Measurements from ENCODE around the gene CHEK2.

The CHEK2 gene

DNA sequence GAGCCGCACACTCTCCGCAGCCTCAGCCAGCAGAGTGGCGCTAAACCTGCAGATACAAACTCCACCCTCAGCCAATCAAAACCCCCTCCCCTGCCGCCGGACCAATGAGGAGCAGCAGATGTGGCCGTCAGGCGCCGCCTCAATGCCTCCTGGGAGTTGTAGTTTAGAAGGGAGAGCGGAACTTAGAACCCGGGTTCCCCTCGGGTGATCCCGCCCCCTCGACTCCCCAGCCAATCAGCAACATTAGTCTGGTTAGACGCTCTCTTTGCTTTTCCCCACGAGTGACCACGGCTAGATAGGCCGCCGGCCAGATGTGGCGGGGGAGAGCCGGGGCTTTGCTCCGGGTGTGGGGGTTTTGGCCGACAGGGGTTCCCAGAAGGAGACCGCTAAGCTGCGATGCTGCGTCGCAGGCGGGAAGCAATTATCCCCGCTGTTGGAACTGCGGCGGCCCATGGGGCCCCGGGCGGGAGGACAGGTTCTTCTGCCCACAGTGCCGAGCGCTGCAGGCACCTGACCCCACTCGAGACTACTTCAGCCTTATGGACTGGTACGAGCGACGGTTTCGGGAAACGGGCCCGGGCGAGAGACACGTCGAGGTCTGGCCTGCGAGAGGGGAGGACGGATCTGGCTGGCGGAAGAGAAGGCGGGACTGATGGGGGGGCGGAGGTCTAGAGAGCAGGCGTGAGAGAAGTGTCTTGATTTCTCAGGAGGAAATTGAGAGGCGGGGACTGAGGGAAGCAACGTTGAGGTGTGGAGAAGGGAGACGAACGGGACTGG is at the start of gene CHEK2, which contains the start of gene HSCB:
CHEK2 (minus strand) TSS at position 36 of the 777 bp plus-strand sequence. CDS start 7,099 bp downstream, outside the sequence.
HSCB (plus strand) TSS at position 255 of the 777 bp plus-strand sequence; CDS start at position 312, 57 bp downstream.
- H3K9ac ChIP-seq = peak within 1 kb of the TSS; percentile 86
- no peak for TF ChIP-seq Cebpa-rat (IDR thresholded peaks at IDR 0.05)
- no peaks in the 10 kb centered on the region for H3K9me3 ChIP-seq
- peak within 1 kb of the TSS; percentile 81 for H3K27ac ChIP-seq
- peaks cover 58% of the 10 kb centered on the region for H3K36me3 ChIP-seq
- peaks cover 34% of the 10 kb centered on the region for H3K4me1 ChIP-seq
- H3K4me3 ChIP-seq = peak within 1 kb of the TSS; percentile 93
- H3K4me2 ChIP-seq = peak within 1 kb of the TSS; percentile 93
- no peaks in the 10 kb centered on the region for H3K27me3 ChIP-seq
- H4K20me1 ChIP-seq = peaks cover 14% of the 10 kb centered on the region; the same call in 1 of the 2 replicates

GRCh38 chr22:28791124-28791523 is 49.5 kb upstream of the CHEK2 start:
- peaks cover 89% of the 10 kb centered on the region for H3K4me1 ChIP-seq
- H3K9me3 ChIP-seq = no peaks in the 10 kb centered on the region
- H3K4me2 ChIP-seq = peak overlapping the region; percentile 90
- peak; percentile 19; the same call in 1 of the 2 replicates for TF ChIP-seq Cebpa-rat (IDR thresholded peaks at IDR 0.05)
- H4K20me1 ChIP-seq = peaks cover 45% of the 10 kb centered on the region
- no peaks in the 10 kb centered on the region for H3K27me3 ChIP-seq
- H3K9ac ChIP-seq = peak overlapping the region; percentile 56; the same call in 1 of the 2 replicates
- peak overlapping the region; percentile 80 for H3K27ac ChIP-seq
- H3K4me3 ChIP-seq = no peak overlapping the region
- peaks cover 48% of the 10 kb centered on the region for H3K36me3 ChIP-seq

DNA sequence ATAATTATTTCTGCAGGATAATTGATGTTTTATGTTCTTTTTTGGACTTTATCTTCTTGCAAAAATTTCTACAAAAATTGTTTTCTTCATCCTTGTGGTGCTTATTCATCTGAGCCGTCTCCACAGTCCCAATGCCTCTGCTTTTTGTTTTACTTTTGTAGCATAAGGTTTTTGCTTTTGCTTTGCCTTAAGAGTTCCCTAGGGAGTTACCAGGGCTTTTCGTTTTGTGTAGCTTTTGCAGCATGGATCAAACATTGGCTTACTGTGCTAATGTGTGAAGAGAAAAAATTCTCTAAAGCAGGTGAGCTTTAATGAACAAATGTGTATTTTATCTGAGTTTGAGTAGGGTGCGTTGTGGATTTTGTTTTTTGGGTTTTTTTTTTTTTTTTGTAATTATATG is 47.0 kb upstream of the CHEK2 start:
- no peak overlapping the region for H3K4me3 ChIP-seq
- no peak overlapping the region for H3K27ac ChIP-seq
- H3K9me3 ChIP-seq = no peaks in the 10 kb centered on the region
- peaks cover 48% of the 10 kb centered on the region for H3K36me3 ChIP-seq
- H3K4me2 ChIP-seq = peak overlapping the region; percentile 90
- TF ChIP-seq Cebpa-rat (IDR thresholded peaks at IDR 0.05) = no peak
- peak overlapping the region; percentile 12; the same call in 1 of the 2 replicates for H3K9ac ChIP-seq
- peaks cover 64% of the 10 kb centered on the region for H3K4me1 ChIP-seq
- no peaks in the 10 kb centered on the region for H3K27me3 ChIP-seq
- H4K20me1 ChIP-seq = peaks cover 20% of the 10 kb centered on the region

DNA sequence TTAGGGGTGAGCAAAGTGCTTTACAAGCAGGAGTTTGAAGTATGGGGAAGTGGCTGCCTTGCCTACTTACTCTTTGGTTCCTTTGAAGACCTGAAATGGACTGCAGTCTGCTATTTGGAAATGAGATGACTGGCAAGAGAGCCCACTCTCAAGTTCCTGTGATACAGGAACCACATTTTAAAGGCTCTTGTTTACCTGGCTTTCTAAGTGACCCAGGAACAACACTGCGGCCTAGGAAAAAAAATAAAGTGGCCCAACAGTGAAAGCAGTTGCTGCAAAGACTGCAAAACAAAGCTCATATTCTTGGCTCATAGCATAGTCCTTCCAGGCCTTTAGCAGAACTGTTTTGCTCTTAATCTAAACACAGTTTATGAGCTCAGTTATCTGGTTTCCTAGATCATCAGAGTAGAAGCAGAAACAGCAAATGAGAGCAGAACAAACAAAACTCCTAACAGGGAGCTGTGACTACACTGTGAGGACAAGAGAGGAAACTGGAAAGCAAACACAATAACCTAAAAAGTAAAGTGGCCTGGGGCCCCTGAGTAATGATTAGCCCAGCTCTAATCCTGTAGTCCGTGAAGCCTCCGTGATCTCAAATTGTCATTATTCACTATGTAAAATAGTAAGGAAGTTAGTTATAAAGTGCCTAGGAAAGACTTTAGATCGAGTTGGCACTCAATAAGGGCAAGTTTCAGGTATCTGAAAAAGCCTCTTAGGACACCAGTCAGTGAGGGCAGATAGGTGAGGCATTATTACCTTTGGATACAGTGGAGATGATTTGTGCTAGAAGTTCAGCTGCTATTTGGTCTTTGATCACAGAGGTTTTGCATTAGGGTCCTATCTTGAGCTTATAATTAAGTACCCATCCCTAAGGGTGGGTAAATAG is 42.4 kb upstream of the CHEK2 start:
- no peak for TF ChIP-seq Cebpa-rat (IDR thresholded peaks at IDR 0.05)
- Histone ChIP-seq H3K27me3 (no peaks in the 10 kb centered on the region), H3K9ac (no peak overlapping the region), H3K36me3 (peaks cover 84% of the 10 kb centered on the region), H3K4me1 (peaks cover 18% of the 10 kb centered on the region), H3K9me3 (no peaks in the 10 kb centered on the region), H3K27ac (0 out of 2 replicates have a peak overlapping the region, but pooled peaks have one; percentile 4), H3K4me2 (no peak overlapping the region), H3K4me3 (no peak overlapping the region), H4K20me1 (peaks cover 25% of the 10 kb centered on the region)

GRCh38 chr22:28780296-28780695 is 38.7 kb upstream of the CHEK2 start:
- Histone ChIP-seq H3K4me2 (no peak overlapping the region), H3K4me1 (no peaks in the 10 kb centered on the region), H4K20me1 (peaks cover 42% of the 10 kb centered on the region), H3K27me3 (no peaks in the 10 kb centered on the region), H3K27ac (no peak overlapping the region), H3K9me3 (no peaks in the 10 kb centered on the region), H3K4me3 (no peak overlapping the region), H3K36me3 (peaks cover 97% of the 10 kb centered on the region), H3K9ac (no peak overlapping the region)
- no peak for TF ChIP-seq Cebpa-rat (IDR thresholded peaks at IDR 0.05)

DNA sequence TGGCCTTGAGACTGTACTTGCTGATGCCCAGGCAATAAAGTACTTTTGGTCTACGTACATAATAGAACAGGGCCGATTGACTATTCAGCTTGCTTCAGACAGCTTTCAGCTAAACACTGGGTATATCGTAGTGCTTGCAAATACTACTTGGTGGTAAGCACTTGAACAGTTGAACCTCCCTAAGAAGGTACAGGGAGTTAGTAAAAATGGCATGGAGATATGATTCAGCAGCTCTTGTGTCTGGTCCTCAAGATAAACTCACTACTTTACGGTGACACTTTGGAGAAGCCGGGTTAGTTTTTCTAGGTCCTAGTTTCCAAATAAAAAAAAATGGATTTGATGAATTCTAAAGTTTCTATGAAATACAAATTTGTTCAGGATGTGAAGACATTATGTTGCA is 38.2 kb upstream of the CHEK2 start:
- Histone ChIP-seq H3K27ac (no peak overlapping the region), H3K36me3 (peaks cover 97% of the 10 kb centered on the region), H3K4me1 (peaks cover 3% of the 10 kb centered on the region), H3K4me3 (no peak overlapping the region), H3K9me3 (no peaks in the 10 kb centered on the region), H4K20me1 (peaks cover 46% of the 10 kb centered on the region), H3K27me3 (no peaks in the 10 kb centered on the region), H3K4me2 (no peak overlapping the region), H3K9ac (no peak overlapping the region)
- TF ChIP-seq Cebpa-rat (IDR thresholded peaks at IDR 0.05) = no peak

GRCh38 chr22:28774378-28774777 is 32.8 kb upstream of the CHEK2 start:
- peaks cover 44% of the 10 kb centered on the region for H4K20me1 ChIP-seq
- H3K4me2 ChIP-seq = peak overlapping the region; percentile 85
- peaks cover 52% of the 10 kb centered on the region for H3K36me3 ChIP-seq
- no peaks in the 10 kb centered on the region for H3K27me3 ChIP-seq
- peaks cover 17% of the 10 kb centered on the region for H3K4me1 ChIP-seq
- peak overlapping the region; percentile 93; the same call in 1 of the 2 replicates for H3K9ac ChIP-seq
- TF ChIP-seq Cebpa-rat (IDR thresholded peaks at IDR 0.05) = no peak
- H3K4me3 ChIP-seq = no peak overlapping the region
- H3K27ac ChIP-seq = 0 out of 2 replicates have a peak overlapping the region, but pooled peaks have one; percentile 18
- H3K9me3 ChIP-seq = peaks cover 2% of the 10 kb centered on the region; the same call in 1 of the 2 replicates

- TF ChIP-seq Cebpa-rat (IDR thresholded peaks at IDR 0.05) = no peak
- Histone ChIP-seq H3K9ac (peak overlapping the region; percentile 93), H3K27me3 (no peaks in the 10 kb centered on the region), H3K4me2 (peak overlapping the region; percentile 85), H3K27ac (peak overlapping the region; percentile 95), H3K4me3 (peak overlapping the region; percentile 81), H3K4me1 (peaks cover 17% of the 10 kb centered on the region), H3K9me3 (peaks cover 9% of the 10 kb centered on the region), H4K20me1 (peaks cover 35% of the 10 kb centered on the region), H3K36me3 (peaks cover 43% of the 10 kb centered on the region)
Observed at GRCh38 chr22:28773461-28773867, 31.8 kb upstream of the CHEK2 start.

- H3K4me2 ChIP-seq = peak within 1 kb of the TSS; percentile 85
- H3K27me3 ChIP-seq = no peaks in the 10 kb centered on the region
- TF ChIP-seq Cebpa-rat (IDR thresholded peaks at IDR 0.05) = no peak
- H3K4me1 ChIP-seq = peaks cover 17% of the 10 kb centered on the region
- peak within 1 kb of the TSS; percentile 95 for H3K27ac ChIP-seq
- H3K9ac ChIP-seq = peak within 1 kb of the TSS; percentile 93
- H4K20me1 ChIP-seq = peaks cover 29% of the 10 kb centered on the region
- H3K9me3 ChIP-seq = peaks cover 9% of the 10 kb centered on the region
- peaks cover 37% of the 10 kb centered on the region for H3K36me3 ChIP-seq
- peak within 1 kb of the TSS; percentile 81 for H3K4me3 ChIP-seq
Observed at GRCh38 chr22:28772633-28773460, 31.2 kb upstream of the CHEK2 start, which contains the start of gene CCDC117. CCDC117 (plus strand) TSS chr22:28772695; CDS start chr22:28772850, 155 bp downstream.

All from BLaER1 (cell line).